Right lobe of liver (tissue), 6 donors: Measurements from ENCODE around the gene KIF20B. TPM values are rescaled to one million over a fixed set of nuclear protein-coding genes. Genes with fewer than 3 reads are reported as not detected.

Experiments
- ATAC-seq, 4 donors: fragments of 200-7000 bp; cut with Tn5 transposase; one replicate each; pipeline ENCODE4 v1.9.1; 2020; ENCODE audit warnings: mild to moderate bottlenecking in 4 of 4, moderate library complexity in 4 of 4
- DNase-seq, 3 donors: peaks; one replicate each; pipeline ENCODE4 v3.0.0-alpha.2; 2020
- H3K27ac ChIP-seq, 3 donors: fragments of 200-600 bp; one replicate each; pipeline ENCODE4 v1.8.0; 2022
- H3K27me3 ChIP-seq, 2 donors: fragments of 200-600 bp; one replicate each; pipeline ENCODE4 v1.8.0; 2022
- H3K36me3 ChIP-seq, 4 donors: fragments of 200-600 bp; sonication (generic) in 1 of 4; one replicate each; pipeline versions ENCODE4 v1.5.1 to v1.8.0; 2017 to 2022; ENCODE audit warnings: control low read depth in 1 of 4
- H3K4me1 ChIP-seq, 4 donors: fragments of 200-600 bp; sonication (generic) in 1 of 4; one replicate each; pipeline versions ENCODE4 v1.5.1 to v1.8.0; 2017 to 2022; ENCODE audit warnings: control low read depth in 1 of 4
- H3K4me3 ChIP-seq, 3 donors: fragments of 200-600 bp; one replicate each; pipeline ENCODE4 v1.8.0; 2022
- H3K9me3 ChIP-seq, 4 donors: fragments of 200-600 bp; sonication (generic) in 1 of 4; one replicate each; pipeline versions ENCODE4 v1.5.1 to v1.8.0; 2017 to 2022; ENCODE audit warnings: control low read depth in 1 of 4
- POLR2A ChIP-seq: fragments of 450-650 bp; IDR thresholded peaks from one replicate; pipeline ENCODE4 v1.6.1; 2017; ENCODE audit warnings: antibody characterized with exemption, mild to moderate bottlenecking
- WGBS: methylation state at CpG from one replicate; pipeline ENCODE4 v1.1.6; 2018; ENCODE audit warnings: low coverage, low lambda C conversion rate; ENCODE audit not compliant: insufficient coverage; ENCODE audit errors: missing lambda C conversion rate; 5-methylcytosine and 5-hydroxymethylcytosine counted together
- intact Hi-C, 2 donors: fragments of 100-400 bp; cut with DNase I; formaldehyde crosslinking; loops; one replicate each; pipeline versions ENCODE4 v1.11.2 to v1.14.1; 2022
- total RNA-seq, 6 experiments: library from RNA; depleted of rRNA in 2 of 6; stranded (reverse); fragments of >200 nt in 2 of 6; fragmentation: NEBNext Ultra II Directional in 3 of 6; extraction: Animal tissue kit (Norgen Biotek cat#: 25700) in 3 of 6; gene quantifications; one replicate each; pipeline versions ENCODE4 v1.1.0 to v1.2.4, GENCODE V29; 2016 to 2023
- TF ChIP-seq, protein P1 (sequence below), 4 donors: fragments of 200-600 bp in 3 of 4; fragments of 450-650 bp in 1 of 4; IDR thresholded peaks; one replicate each; pipeline versions ENCODE4 v1.5.1 to v1.8.0; 2016 to 2022; ENCODE audit warnings: antibody characterized with exemption in 4 of 4, mild to moderate bottlenecking in 2 of 4
- donor health status: DM: no; HTN: yes; CAD: no.
- donor health status: DM: no; HTN: no; CAD: no.
- donor health status: DM: no; HTN: no; CAD: no.
- donor health status: DM: no; HTN: yes; CAD: no.
- donor health status: DM: no; HTN: yes; CAD: no.

The KIF20B gene
- total RNA-seq, 6 experiments from 2014 or later, result 0.97 to 3.4 (median 1.7) TPM

- TF ChIP-seq, protein P1, sequence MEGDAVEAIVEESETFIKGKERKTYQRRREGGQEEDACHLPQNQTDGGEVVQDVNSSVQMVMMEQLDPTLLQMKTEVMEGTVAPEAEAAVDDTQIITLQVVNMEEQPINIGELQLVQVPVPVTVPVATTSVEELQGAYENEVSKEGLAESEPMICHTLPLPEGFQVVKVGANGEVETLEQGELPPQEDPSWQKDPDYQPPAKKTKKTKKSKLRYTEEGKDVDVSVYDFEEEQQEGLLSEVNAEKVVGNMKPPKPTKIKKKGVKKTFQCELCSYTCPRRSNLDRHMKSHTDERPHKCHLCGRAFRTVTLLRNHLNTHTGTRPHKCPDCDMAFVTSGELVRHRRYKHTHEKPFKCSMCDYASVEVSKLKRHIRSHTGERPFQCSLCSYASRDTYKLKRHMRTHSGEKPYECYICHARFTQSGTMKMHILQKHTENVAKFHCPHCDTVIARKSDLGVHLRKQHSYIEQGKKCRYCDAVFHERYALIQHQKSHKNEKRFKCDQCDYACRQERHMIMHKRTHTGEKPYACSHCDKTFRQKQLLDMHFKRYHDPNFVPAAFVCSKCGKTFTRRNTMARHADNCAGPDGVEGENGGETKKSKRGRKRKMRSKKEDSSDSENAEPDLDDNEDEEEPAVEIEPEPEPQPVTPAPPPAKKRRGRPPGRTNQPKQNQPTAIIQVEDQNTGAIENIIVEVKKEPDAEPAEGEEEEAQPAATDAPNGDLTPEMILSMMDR (IDR thresholded peaks at IDR 0.05), result no peak
- TF ChIP-seq POLR2A, result no peak
- no peak for DNase-seq
- H3K4me1 ChIP-seq, result no peaks in the 10 kb centered on the region
- WGBS, result 68% methylated on average over 4 of the region's 7 CpGs
- H3K27ac ChIP-seq, result no peak overlapping the region
- H3K36me3 ChIP-seq, result no peaks in the 10 kb centered on the region
- no peak overlapping the region for H3K4me3 ChIP-seq
- H3K9me3 ChIP-seq, result no peaks in the 10 kb centered on the region
- intact Hi-C loops, result no loop called here
- ATAC-seq, result no peak
- H3K27me3 ChIP-seq, result no peaks in the 10 kb centered on the region
Measured at GRCh38 chr10:89789188-89789877, 87.9 kb downstream of the KIF20B start.

- intact Hi-C loops, result loop anchor here in 1 of 2 donors (10.0 kb wide), 1 partner anchor 1003 kb away; no protein-coding TSS in a partner anchor
- Histone ChIP-seq H3K27me3 (no peaks in the 10 kb centered on the region), H3K4me1 (no peaks in the 10 kb centered on the region), H3K36me3 (no peaks in the 10 kb centered on the region), H3K27ac (no peak overlapping the region), H3K9me3 (no peaks in the 10 kb centered on the region), H3K4me3 (no peak overlapping the region)
- no peak for DNase-seq
- WGBS, result 58% methylated on average over 2 of the region's 2 CpGs
- no peak for ATAC-seq
- TF ChIP-seq POLR2A, result no peak
- TF ChIP-seq, protein P1 (IDR thresholded peaks at IDR 0.05), result no peak
Measured at GRCh38 chr10:89792187-89792586, 90.8 kb downstream of the KIF20B start.

DNA sequence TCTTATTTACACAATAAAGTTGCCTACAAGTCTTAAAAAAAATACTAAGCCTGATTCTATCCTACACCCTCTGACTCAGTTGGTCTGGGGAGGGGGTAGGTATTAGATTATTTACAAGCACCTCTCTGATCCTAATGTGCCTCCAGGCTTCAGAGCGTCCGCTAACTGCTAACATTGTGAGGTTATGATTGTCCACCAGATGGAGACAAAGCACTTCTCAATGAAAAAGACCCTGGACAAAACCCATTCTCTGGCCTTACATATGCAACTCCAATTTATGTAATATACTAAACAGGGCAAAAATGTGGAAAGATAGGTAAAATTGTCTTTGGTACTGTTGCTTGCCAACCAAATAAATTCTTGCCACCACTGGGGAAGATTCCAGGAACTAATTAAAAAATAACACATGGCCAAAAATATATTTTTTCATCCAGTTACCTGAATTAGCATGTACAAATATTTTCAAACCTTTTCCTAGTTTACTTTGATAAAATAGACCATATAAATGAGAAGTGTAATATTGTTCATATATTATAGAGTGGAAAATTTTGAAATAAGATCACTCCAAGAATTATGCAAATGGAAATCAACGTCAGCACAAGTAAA lies 92.4 kb downstream of the KIF20B start:
- 31% methylated on average over 3 of the region's 3 CpGs for WGBS
- no peak overlapping the region for H3K27ac ChIP-seq
- H3K27me3 ChIP-seq, result no peaks in the 10 kb centered on the region
- H3K9me3 ChIP-seq, result no peaks in the 10 kb centered on the region
- DNase-seq (no peak), ATAC-seq (peak; percentile 89 to 91 (median 90))
- no peak for TF ChIP-seq POLR2A
- TF ChIP-seq, protein P1 (IDR thresholded peaks at IDR 0.05), result peak; percentile 72 to 84 (median 82)
- H3K4me3 ChIP-seq, result no peak overlapping the region
- intact Hi-C loops, result loop anchor here in 1 of 2 donors (10.0 kb wide), 1 partner anchor 1001 kb away; no protein-coding TSS in a partner anchor
- no peaks in the 10 kb centered on the region for H3K4me1 ChIP-seq
- H3K36me3 ChIP-seq, result no peaks in the 10 kb centered on the region

DNA sequence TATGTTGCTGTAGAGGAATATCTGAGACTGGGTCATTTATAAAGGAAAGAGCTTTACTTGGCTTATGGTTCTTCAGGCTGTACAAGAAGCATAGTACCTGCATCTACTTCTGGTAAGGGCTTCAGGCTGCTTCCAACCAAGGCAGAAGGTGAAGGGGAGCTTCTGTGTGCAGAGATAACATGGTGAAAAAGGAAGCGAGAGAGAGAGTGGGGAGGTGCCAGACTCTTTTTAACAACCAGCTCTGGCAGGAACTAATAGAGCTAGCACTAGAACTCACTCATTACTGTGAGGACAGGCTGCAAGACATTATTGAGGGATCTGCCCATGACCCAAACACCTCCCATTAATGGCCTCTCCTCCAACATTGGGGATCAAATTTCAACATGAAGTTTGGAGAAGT lies 94.5 kb downstream of the KIF20B start:
- DNase-seq (no peak), ATAC-seq (no peak)
- no peaks in the 10 kb centered on the region for H3K4me1 ChIP-seq
- no peak overlapping the region for H3K27ac ChIP-seq
- no peaks in the 10 kb centered on the region for H3K36me3 ChIP-seq
- H3K27me3 ChIP-seq, result no peaks in the 10 kb centered on the region
- no peak overlapping the region for H3K4me3 ChIP-seq
- WGBS, result 67% methylated on average over 1 of the region's 1 CpG
- intact Hi-C loops, result loop anchor here in 1 of 2 donors (10.0 kb wide), 1 partner anchor 999 kb away; no protein-coding TSS in a partner anchor
- TF ChIP-seq, protein P1 (IDR thresholded peaks at IDR 0.05), result no peak
- no peak for TF ChIP-seq POLR2A
- no peaks in the 10 kb centered on the region for H3K9me3 ChIP-seq
